AG04450 (cell line): ENCODE data around the gene ALDH3B2. TPM values are rescaled to one million over a fixed set of nuclear protein-coding genes. Genes with fewer than 3 reads are reported as not detected.
"Not testable (repeated sequence)": the region's sequence is repeated elsewhere in the genome, so short reads cannot be mapped to it uniquely, and the experiment has no call there.

Experiments
- CTCF ChIA-PET: fragments of 300-600, 350-600 bp; formaldehyde crosslinking; extraction: SDS; loops from one replicate; lab custom pipeline; 2022; ENCODE audit warnings: antibody characterized with exemption, inconsistent platforms; lab: Charles Lee
- POLR2A ChIA-PET: fragments of 350-600 bp; formaldehyde crosslinking; extraction: SDS; loops from one replicate; lab custom pipeline; 2021; ENCODE audit warnings: antibody characterized with exemption, inconsistent platforms; lab: Yijun Ruan, JAX
- DNase-seq: peaks from one replicate; pipeline ENCODE4 v3.0.0-alpha.2; 2011; ENCODE audit warnings: low read depth, low spot score
- H3K27ac ChIP-seq: one replicate; pipeline ENCODE4 v1.5.1; 2012; ENCODE audit warnings: low read depth, low read length, control low read depth
- H3K27me3 ChIP-seq: one replicate; pipeline ENCODE4 v1.6.0; 2012; ENCODE audit warnings: low read length; ENCODE audit not compliant: control insufficient read depth, insufficient read depth
- H3K4me3 ChIP-seq: 2 replicates; pipeline ENCODE4 v1.5.1; 2011; ENCODE audit warnings: mild to moderate bottlenecking, low read depth, low read length, control low read depth
- H3K9me3 ChIP-seq: 2 replicates; pipeline ENCODE4 v1.5.1; 2012; ENCODE audit warnings: low read length; ENCODE audit not compliant: control insufficient read depth, insufficient read depth
- polyA plus RNA-seq: library from polyadenylated mRNA; depleted of rRNA; stranded (reverse); fragments of >200 nt; gene quantifications from 2 replicates; pipeline ENCODE4 v1.2.3, GENCODE V29; 2011
- TF ChIP-seq, protein P1 (sequence below): IDR thresholded peaks from 2 replicates; pipeline ENCODE4 v1.5.1; 2011; ENCODE audit warnings: low read depth, low read length, control low read depth, inconsistent platforms

ALDH3B2 gene
- polyA plus RNA-seq, 1 experiment = not detected

DNA sequence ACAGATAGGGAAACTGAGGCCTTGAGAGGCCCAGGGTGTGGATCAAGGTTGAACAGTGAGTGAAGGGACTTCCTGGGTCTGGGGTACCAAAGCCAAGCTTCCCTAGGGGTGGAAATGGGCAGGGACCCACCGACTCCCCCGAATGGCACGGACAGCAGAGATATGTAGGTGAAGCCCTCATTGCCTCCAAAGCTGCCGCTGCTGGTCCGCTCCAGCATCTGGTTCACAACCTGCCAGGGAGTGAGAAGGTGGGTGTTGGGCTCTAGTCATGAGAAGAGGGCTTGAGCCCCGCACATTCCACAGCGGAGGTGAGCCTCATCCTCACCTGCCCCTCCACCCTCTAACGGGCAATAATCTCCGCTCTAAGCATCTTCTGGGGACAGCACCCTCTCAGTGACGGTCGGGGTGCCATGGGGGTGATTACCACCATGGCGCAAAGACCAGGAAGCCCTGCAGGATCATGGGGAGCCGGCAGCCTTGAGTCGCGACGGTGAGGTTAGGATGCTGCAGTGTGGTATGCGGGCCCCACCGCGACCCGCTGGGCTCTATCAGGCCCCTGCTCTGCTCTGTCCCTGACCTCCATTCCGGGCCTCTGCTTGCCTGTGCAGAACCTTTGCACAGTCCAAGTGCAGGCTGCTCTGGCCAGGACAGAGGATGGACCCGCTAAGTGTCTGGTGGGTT lies 10.8 kb downstream of the ALDH3B2 start:
- Histone ChIP-seq H3K27ac (no peak overlapping the region), H3K9me3 (no peaks in the 10 kb centered on the region; the same call in 1 of the 2 replicates), H3K4me3 (no peak overlapping the region), H3K27me3 (peaks cover 12% of the 10 kb centered on the region)
- ChIA-PET POLR2A (no interaction called here), CTCF (no interaction called here)
- DNase-seq = no peak
- TF ChIP-seq, protein P1, sequence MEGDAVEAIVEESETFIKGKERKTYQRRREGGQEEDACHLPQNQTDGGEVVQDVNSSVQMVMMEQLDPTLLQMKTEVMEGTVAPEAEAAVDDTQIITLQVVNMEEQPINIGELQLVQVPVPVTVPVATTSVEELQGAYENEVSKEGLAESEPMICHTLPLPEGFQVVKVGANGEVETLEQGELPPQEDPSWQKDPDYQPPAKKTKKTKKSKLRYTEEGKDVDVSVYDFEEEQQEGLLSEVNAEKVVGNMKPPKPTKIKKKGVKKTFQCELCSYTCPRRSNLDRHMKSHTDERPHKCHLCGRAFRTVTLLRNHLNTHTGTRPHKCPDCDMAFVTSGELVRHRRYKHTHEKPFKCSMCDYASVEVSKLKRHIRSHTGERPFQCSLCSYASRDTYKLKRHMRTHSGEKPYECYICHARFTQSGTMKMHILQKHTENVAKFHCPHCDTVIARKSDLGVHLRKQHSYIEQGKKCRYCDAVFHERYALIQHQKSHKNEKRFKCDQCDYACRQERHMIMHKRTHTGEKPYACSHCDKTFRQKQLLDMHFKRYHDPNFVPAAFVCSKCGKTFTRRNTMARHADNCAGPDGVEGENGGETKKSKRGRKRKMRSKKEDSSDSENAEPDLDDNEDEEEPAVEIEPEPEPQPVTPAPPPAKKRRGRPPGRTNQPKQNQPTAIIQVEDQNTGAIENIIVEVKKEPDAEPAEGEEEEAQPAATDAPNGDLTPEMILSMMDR = no peak

DNA sequence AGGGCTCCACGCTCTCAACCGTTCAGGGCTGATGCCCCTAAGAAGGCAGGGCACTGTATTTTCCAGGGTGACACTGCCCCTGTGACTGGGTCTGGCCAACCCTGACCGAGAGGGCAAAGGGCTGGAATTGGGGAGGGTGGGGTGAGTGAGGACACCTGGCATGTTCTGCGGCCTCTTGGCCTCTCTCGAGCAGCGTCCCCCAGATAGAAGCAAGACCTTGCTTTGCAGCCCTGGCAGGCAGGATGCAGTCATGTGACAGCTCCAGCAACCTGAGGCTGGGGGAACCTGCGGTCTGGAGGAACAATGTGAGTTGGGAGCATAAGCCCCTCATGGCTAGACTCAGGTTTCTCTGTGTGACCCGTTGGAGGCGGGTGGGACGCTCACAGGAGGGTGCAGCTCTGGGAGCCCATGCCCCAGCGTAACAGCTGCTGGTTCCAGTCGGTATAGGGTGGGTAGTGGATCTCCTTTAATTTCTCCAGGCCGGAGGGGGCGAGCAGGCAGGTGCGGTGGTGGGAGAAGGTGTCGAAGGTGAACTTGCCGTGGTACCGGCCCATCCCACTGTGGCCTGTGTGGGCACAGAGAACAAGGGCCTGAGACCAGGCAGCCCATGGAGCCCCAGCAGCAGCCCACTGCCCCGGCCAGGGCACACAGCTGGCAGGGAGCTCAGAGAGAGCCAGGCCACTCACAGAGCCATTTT lies 11.4 kb downstream of the ALDH3B2 start:
- H3K27me3 ChIP-seq = peaks cover 12% of the 10 kb centered on the region
- TF ChIP-seq, protein P1 = no peak
- POLR2A ChIA-PET = no interaction called here
- no peak overlapping the region for H3K4me3 ChIP-seq
- CTCF ChIA-PET = no interaction called here
- no peak for DNase-seq
- H3K9me3 ChIP-seq = no peaks in the 10 kb centered on the region; the same call in 1 of the 2 replicates
- H3K27ac ChIP-seq = no peak overlapping the region

DNA sequence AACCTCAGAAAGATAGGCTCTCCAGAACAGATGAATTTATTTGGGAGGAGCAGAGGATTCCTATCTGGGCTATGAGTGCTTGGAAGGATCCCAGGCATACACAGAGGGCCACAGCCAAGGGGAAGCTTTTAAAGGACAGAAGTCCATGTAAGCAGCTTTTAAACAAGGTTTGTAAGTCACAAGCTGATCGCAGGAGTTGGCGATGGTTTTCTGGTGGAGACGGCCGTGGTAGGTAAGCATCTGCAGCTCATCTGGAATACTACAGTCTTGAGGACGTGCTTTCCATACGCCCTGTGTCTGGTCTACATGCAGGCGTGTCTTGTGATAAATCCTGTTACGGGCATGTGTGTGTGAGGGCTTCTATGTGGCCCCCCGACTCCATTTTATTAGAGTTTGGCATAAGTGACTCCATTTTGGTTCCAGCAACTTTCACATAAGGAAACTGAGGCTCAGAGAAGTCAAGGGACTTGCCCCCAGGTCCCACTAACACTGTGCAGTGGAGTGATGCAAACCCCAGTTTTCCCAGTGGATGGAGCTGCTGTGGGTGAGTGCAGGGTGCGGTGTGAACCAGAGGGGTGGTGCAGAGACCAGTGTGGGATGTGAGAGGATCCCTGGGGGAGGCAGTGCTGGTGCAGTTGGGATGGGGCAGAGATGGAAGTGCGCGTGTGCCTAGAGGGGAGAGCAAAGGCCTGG lies 12.1 kb downstream of the ALDH3B2 start:
- ChIA-PET CTCF (no interaction called here), POLR2A (no interaction called here)
- TF ChIP-seq, protein P1 = no peak
- Histone ChIP-seq H3K27ac (no peak overlapping the region), H3K4me3 (no peak overlapping the region), H3K9me3 (no peaks in the 10 kb centered on the region; the same call in 1 of the 2 replicates), H3K27me3 (peaks cover 12% of the 10 kb centered on the region)
- no peak for DNase-seq

DNA sequence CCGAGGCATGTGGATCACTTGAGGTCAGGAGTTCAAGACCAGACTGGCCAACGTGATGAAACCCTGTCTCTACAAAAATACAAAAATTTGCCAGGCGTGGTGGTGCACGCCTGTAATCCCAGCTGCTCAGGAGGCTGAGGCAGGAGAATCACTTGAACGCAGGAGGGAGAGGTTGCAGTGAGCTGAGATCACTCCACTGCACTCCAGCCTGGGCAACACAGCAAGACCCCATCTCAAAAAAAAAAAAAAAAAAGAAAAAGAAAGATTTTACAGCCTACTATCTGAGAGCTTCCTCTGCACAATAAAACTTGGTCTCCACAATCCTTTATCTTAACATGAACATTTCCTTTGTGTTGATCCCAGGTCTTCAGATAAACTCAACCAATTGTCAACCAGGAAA lies 13.7 kb downstream of the ALDH3B2 start:
- H3K27ac ChIP-seq, H3K4me3 ChIP-seq, DNase-seq, POLR2A ChIA-PET, H3K9me3 ChIP-seq: not testable (repeated sequence)
- peaks cover 12% of the 10 kb centered on the region for H3K27me3 ChIP-seq
- CTCF ChIA-PET = interaction anchor here (2.8 kb wide), 1 partner anchor 32 kb away, joined by 14 read pairs; the partner anchor contains the start of gene NUDT8

DNA sequence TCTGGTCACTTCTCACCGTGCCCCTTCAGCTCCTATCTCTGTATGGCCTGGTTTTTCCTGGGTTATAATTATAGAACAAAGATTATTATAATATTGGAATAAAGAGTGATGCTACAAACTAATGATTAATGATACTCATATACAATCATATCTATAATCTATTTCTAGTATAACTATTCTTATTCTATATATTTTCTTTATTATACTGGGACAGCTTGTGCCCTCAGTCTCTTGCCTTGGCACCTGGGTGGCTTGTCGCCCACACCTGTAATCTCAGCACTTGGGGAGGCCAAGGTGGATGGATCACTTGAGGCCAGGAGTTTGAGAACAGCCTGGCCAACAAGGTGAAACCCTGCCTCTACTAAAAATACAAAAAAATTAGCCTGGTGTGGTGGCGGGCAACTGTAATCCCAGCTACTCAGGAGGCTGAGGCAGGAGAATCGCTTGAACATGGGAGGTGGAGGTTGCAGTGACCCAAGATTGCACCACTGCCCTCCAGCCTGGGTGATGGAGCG lies 14.7 kb downstream of the ALDH3B2 start:
- H3K9me3 ChIP-seq, DNase-seq, POLR2A ChIA-PET, H3K4me3 ChIP-seq, H3K27ac ChIP-seq: not testable (repeated sequence)
- CTCF ChIA-PET = interaction anchor here (0.6 to 2.8 kb wide), 5 partner anchors 9 to 31 kb away, joined by 3 to 14 read pairs (median 3); partner anchors contain the start of genes ACY3 and NUDT8
- peaks cover 12% of the 10 kb centered on the region for H3K27me3 ChIP-seq
